HAP-1 (cell line): ENCODE data around the gene S100A13.
"Not testable (repeated sequence)": the region's sequence is repeated elsewhere in the genome, so short reads cannot be mapped to it uniquely, and the experiment has no call there.

Experiments used
- DNase-seq, 2 experiments: peaks; one replicate each; pipeline ENCODE4 v3.0.0-alpha.2; 2016 to 2020; ENCODE audit warnings: low spot score in 2 of 2
- H3K27me3 ChIP-seq: fragments of 250-450 bp; sonication (Bioruptor Pico); 2 replicates; pipeline ENCODE4 v1.5.1; 2020; ENCODE audit warnings: low read depth, mild to moderate bottlenecking, moderate library complexity
- H3K36me3 ChIP-seq: fragments of 250-450 bp; sonication (Bioruptor Pico); replicated peaks from 2 replicates; pipeline ENCODE4 v1.5.1; 2020; ENCODE audit warnings: mild to moderate bottlenecking
- H3K4me1 ChIP-seq: fragments of 250-450 bp; sonication (Bioruptor Pico); 2 replicates; pipeline ENCODE4 v1.5.1; 2020; ENCODE audit warnings: mild to moderate bottlenecking
- H3K4me3 ChIP-seq: fragments of 250-450 bp; sonication (Bioruptor Pico); 2 replicates; pipeline ENCODE4 v1.5.1; 2020; ENCODE audit warnings: mild to moderate bottlenecking, moderate library complexity
- H3K9me3 ChIP-seq: fragments of 250-450 bp; sonication (Bioruptor Pico); 2 replicates; pipeline ENCODE4 v1.5.1; 2020; ENCODE audit warnings: mild to moderate bottlenecking, moderate library complexity
- in situ Hi-C: fragments of 300-500 bp; cut with MboI; formaldehyde crosslinking; loops from 3 replicates; pipeline ENCODE4 v1.14.3; 2020; ENCODE audit warnings: low sequenced_read_pairs, inconsistent platforms, mixed read lengths

The S100A13 gene

GRCh38 chr1:153640861-153641260 is 13.6 kb upstream of the S100A13 start:
- H3K9me3 ChIP-seq, result no peaks in the 10 kb centered on the region
- in situ Hi-C loops, result no loop called here
- H3K4me1 ChIP-seq, result peaks cover 11% of the 10 kb centered on the region
- H3K36me3 ChIP-seq, result peaks cover 99% of the 10 kb centered on the region
- no peak overlapping the region for H3K4me3 ChIP-seq
- DNase-seq, result no peak
- H3K27me3 ChIP-seq, result no peaks in the 10 kb centered on the region

GRCh38 chr1:153640213-153640612 is 12.9 kb upstream of the S100A13 start:
- H3K9me3 ChIP-seq, in situ Hi-C loops, DNase-seq, H3K27me3 ChIP-seq, H3K4me3 ChIP-seq: not testable (repeated sequence)
- H3K36me3 ChIP-seq, result peaks cover 98% of the 10 kb centered on the region
- H3K4me1 ChIP-seq, result peaks cover 11% of the 10 kb centered on the region

- no peak for DNase-seq
- in situ Hi-C loops, result no loop called here
- H3K27me3 ChIP-seq, result no peaks in the 10 kb centered on the region
- no peaks in the 10 kb centered on the region for H3K9me3 ChIP-seq
- peaks cover 90% of the 10 kb centered on the region for H3K36me3 ChIP-seq
- H3K4me1 ChIP-seq, result peaks cover 11% of the 10 kb centered on the region
- no peak overlapping the region for H3K4me3 ChIP-seq
Observed at GRCh38 chr1:153639280-153639679, 12.0 kb upstream of the S100A13 start.

GRCh38 chr1:153638261-153638660 is 11.0 kb upstream of the S100A13 start:
- in situ Hi-C loops, result no loop called here
- Histone ChIP-seq H3K27me3 (no peaks in the 10 kb centered on the region), H3K36me3 (peaks cover 83% of the 10 kb centered on the region), H3K9me3 (no peaks in the 10 kb centered on the region), H3K4me3 (no peak overlapping the region), H3K4me1 (peaks cover 15% of the 10 kb centered on the region)
- DNase-seq, result no peak

- no peak for DNase-seq
- Histone ChIP-seq H3K9me3 (no peaks in the 10 kb centered on the region), H3K4me3 (no peak overlapping the region), H3K36me3 (peaks cover 66% of the 10 kb centered on the region), H3K27me3 (no peaks in the 10 kb centered on the region), H3K4me1 (peaks cover 16% of the 10 kb centered on the region)
- in situ Hi-C loops, result no loop called here
Observed at GRCh38 chr1:153636312-153636711, 9.0 kb upstream of the S100A13 start.

GRCh38 chr1:153635872-153636271 is 8.6 kb upstream of the S100A13 start:
- peaks cover 62% of the 10 kb centered on the region for H3K36me3 ChIP-seq
- H3K4me3 ChIP-seq, result peak overlapping the region; percentile 100; the same call in 1 of the 2 replicates
- in situ Hi-C loops, result no loop called here
- peaks cover 18% of the 10 kb centered on the region for H3K4me1 ChIP-seq
- no peak for DNase-seq
- no peaks in the 10 kb centered on the region for H3K9me3 ChIP-seq
- H3K27me3 ChIP-seq, result no peaks in the 10 kb centered on the region

GRCh38 chr1:153633754-153634665 is 6.7 kb upstream of the S100A13 start, which contains the start of gene CHTOP:
CHTOP (plus strand) TSS chr1:153634066; CDS start chr1:153636589, 2,523 bp downstream.
- Histone ChIP-seq H3K4me3 (peak within 1 kb of the TSS; percentile 100), H3K4me1 (peaks cover 20% of the 10 kb centered on the region), H3K27me3 (no peaks in the 10 kb centered on the region), H3K36me3 (peaks cover 43% of the 10 kb centered on the region), H3K9me3 (no peaks in the 10 kb centered on the region)
- DNase-seq, result peak; percentile 97
- in situ Hi-C loops, result no loop called here

- Histone ChIP-seq H3K4me1 (peaks cover 20% of the 10 kb centered on the region), H3K36me3 (peaks cover 36% of the 10 kb centered on the region), H3K4me3 (peak overlapping the region; percentile 100), H3K27me3 (no peaks in the 10 kb centered on the region), H3K9me3 (no peaks in the 10 kb centered on the region)
- DNase-seq, result no peak
- in situ Hi-C loops, result no loop called here
Observed at GRCh38 chr1:153633161-153633753, 6.0 kb upstream of the S100A13 start.

- H3K4me1 ChIP-seq, result peaks cover 26% of the 10 kb centered on the region
- peaks cover 17% of the 10 kb centered on the region for H3K36me3 ChIP-seq
- no peak for DNase-seq
- no peaks in the 10 kb centered on the region for H3K27me3 ChIP-seq
- H3K4me3 ChIP-seq, result no peak overlapping the region
- in situ Hi-C loops, result no loop called here
- no peaks in the 10 kb centered on the region for H3K9me3 ChIP-seq
Observed at GRCh38 chr1:153631047-153632022, 4.0 kb upstream of the S100A13 start.

- peaks cover 24% of the 10 kb centered on the region for H3K4me1 ChIP-seq
- H3K4me3 ChIP-seq, result no peak overlapping the region
- no peak for DNase-seq
- H3K36me3 ChIP-seq, result peaks cover 12% of the 10 kb centered on the region
- in situ Hi-C loops, result no loop called here
- H3K9me3 ChIP-seq, result no peaks in the 10 kb centered on the region
- H3K27me3 ChIP-seq, result no peaks in the 10 kb centered on the region
Observed at GRCh38 chr1:153630384-153630783, 3.1 kb upstream of the S100A13 start.

- no peak for DNase-seq
- in situ Hi-C loops, result no loop called here
- peaks cover 24% of the 10 kb centered on the region for H3K4me1 ChIP-seq
- H3K36me3 ChIP-seq, result peaks cover 13% of the 10 kb centered on the region
- H3K9me3 ChIP-seq, result no peaks in the 10 kb centered on the region
- H3K27me3 ChIP-seq, result no peaks in the 10 kb centered on the region
- H3K4me3 ChIP-seq, result no peak overlapping the region
Observed at GRCh38 chr1:153629971-153630370, 2.7 kb upstream of the S100A13 start.

- no peaks in the 10 kb centered on the region for H3K27me3 ChIP-seq
- peaks cover 24% of the 10 kb centered on the region for H3K4me1 ChIP-seq
- H3K9me3 ChIP-seq, result no peaks in the 10 kb centered on the region
- H3K4me3 ChIP-seq, result no peak overlapping the region
- in situ Hi-C loops, result no loop called here
- peaks cover 13% of the 10 kb centered on the region for H3K36me3 ChIP-seq
- no peak for DNase-seq
Observed at GRCh38 chr1:153629343-153629665, 2.0 kb upstream of the S100A13 start.

GRCh38 chr1:153628638-153629342 is 1.5 kb upstream of the S100A13 start:
- no peaks in the 10 kb centered on the region for H3K9me3 ChIP-seq
- no peak overlapping the region for H3K4me3 ChIP-seq
- peaks cover 24% of the 10 kb centered on the region for H3K4me1 ChIP-seq
- no peak for DNase-seq
- H3K27me3 ChIP-seq, result no peaks in the 10 kb centered on the region
- peaks cover 10% of the 10 kb centered on the region for H3K36me3 ChIP-seq
- in situ Hi-C loops, result no loop called here
